IPS DF 6.9 (cell line): ENCODE results near the gene CENPE.

Experiments
- DNase-seq: peaks from one replicate; pipeline ENCODE4 v3.0.0-alpha.2; 2013; ENCODE audit warnings: low read depth, low spot score
- H3K27ac ChIP-seq: one replicate; pipeline ENCODE4 v1.5.1; 2013; ENCODE audit warnings: low read length, control low read depth
- H3K27me3 ChIP-seq: 2 replicates; pipeline ENCODE4 v1.6.1; 2013; ENCODE audit warnings: mild to moderate bottlenecking, low read length; ENCODE audit not compliant: control insufficient read depth, insufficient read depth
- H3K36me3 ChIP-seq: 2 replicates; pipeline ENCODE4 v1.6.1; 2013; ENCODE audit warnings: low read length; ENCODE audit not compliant: control insufficient read depth, insufficient read depth
- H3K4me1 ChIP-seq: 2 replicates; pipeline ENCODE4 v1.6.1; 2013; ENCODE audit warnings: low read length; ENCODE audit not compliant: control insufficient read depth, insufficient read depth
- H3K4me3 ChIP-seq: 2 replicates; pipeline ENCODE4 v1.5.1; 2013; ENCODE audit warnings: mild to moderate bottlenecking, low read length
- H3K9me3 ChIP-seq: 2 replicates; pipeline ENCODE4 v1.6.1; 2013; ENCODE audit warnings: low read length, inconsistent platforms; ENCODE audit not compliant: control insufficient read depth, insufficient read depth
- WGBS: extraction: QIAGEN DNeasy Blood & Tissue Kit; methylation state at CpG from one replicate; pipeline ENCODE4 v1.1.7; 2013; ENCODE audit warnings: mixed read lengths, missing lambda C conversion rate; ENCODE audit not compliant: insufficient read length, insufficient coverage; 5-methylcytosine and 5-hydroxymethylcytosine counted together

Gene CENPE

GRCh38 chr4:103098756-103099440 is 99.2 kb downstream of the CENPE start:
- no peak overlapping the region for H3K27ac ChIP-seq
- no peak for DNase-seq
- WGBS: no CpG with 5 or more reads among the region's 4 CpGs
- H3K9me3 ChIP-seq: no peaks in the 10 kb centered on the region
- H3K4me1 ChIP-seq: no peaks in the 10 kb centered on the region
- no peaks in the 10 kb centered on the region for H3K36me3 ChIP-seq
- no peaks in the 10 kb centered on the region for H3K27me3 ChIP-seq
- H3K4me3 ChIP-seq: peak overlapping the region; percentile 22; the same call in 1 of the 2 replicates

GRCh38 chr4:103098341-103098740 is 99.8 kb downstream of the CENPE start:
- WGBS: no CpG with 5 or more reads among the region's 10 CpGs
- DNase-seq: no peak
- H3K27ac ChIP-seq: no peak overlapping the region
- no peaks in the 10 kb centered on the region for H3K4me1 ChIP-seq
- H3K36me3 ChIP-seq: no peaks in the 10 kb centered on the region
- no peaks in the 10 kb centered on the region for H3K9me3 ChIP-seq
- H3K27me3 ChIP-seq: no peaks in the 10 kb centered on the region
- H3K4me3 ChIP-seq: no peak overlapping the region

GRCh38 chr4:103097112-103097511 is 101.0 kb downstream of the CENPE start:
- WGBS: no CpG with 5 or more reads among the region's 2 CpGs
- Histone ChIP-seq H3K9me3 (no peaks in the 10 kb centered on the region), H3K4me3 (no peak overlapping the region), H3K27ac (no peak overlapping the region), H3K4me1 (no peaks in the 10 kb centered on the region), H3K27me3 (no peaks in the 10 kb centered on the region), H3K36me3 (no peaks in the 10 kb centered on the region)
- DNase-seq: no peak

GRCh38 chr4:103095080-103095479 is 103.1 kb downstream of the CENPE start:
- no peak for DNase-seq
- no peak overlapping the region for H3K27ac ChIP-seq
- peaks cover 4% of the 10 kb centered on the region; the same call in 1 of the 2 replicates for H3K36me3 ChIP-seq
- WGBS: no CpG with 5 or more reads among the region's 3 CpGs
- H3K9me3 ChIP-seq: no peaks in the 10 kb centered on the region
- no peaks in the 10 kb centered on the region for H3K27me3 ChIP-seq
- no peaks in the 10 kb centered on the region for H3K4me1 ChIP-seq
- H3K4me3 ChIP-seq: no peak overlapping the region

- H3K36me3 ChIP-seq: peaks cover 5% of the 10 kb centered on the region; the same call in 1 of the 2 replicates
- H3K27ac ChIP-seq: no peak overlapping the region
Observed at GRCh38 chr4:103092245-103092644, 105.9 kb downstream of the CENPE start.

GRCh38 chr4:103091601-103092223 is 106.4 kb downstream of the CENPE start:
- peak; percentile 16 for DNase-seq
- Histone ChIP-seq H3K27me3 (no peaks in the 10 kb centered on the region), H3K27ac (no peak overlapping the region), H3K4me1 (no peaks in the 10 kb centered on the region), H3K4me3 (no peak overlapping the region), H3K36me3 (peaks cover 9% of the 10 kb centered on the region; the same call in 1 of the 2 replicates), H3K9me3 (no peaks in the 10 kb centered on the region)
- WGBS: no CpG with 5 or more reads among the region's 3 CpGs

More at GRCh38 chr4:103092245-103092644, 105.9 kb downstream of the CENPE start:
- Histone ChIP-seq H3K9me3 (no peaks in the 10 kb centered on the region), H3K27me3 (no peaks in the 10 kb centered on the region), H3K4me1 (no peaks in the 10 kb centered on the region), H3K4me3 (no peak overlapping the region)
- no peak for DNase-seq

- DNase-seq: no peak
- Histone ChIP-seq H3K4me3 (no peak overlapping the region), H3K27ac (no peak overlapping the region), H3K27me3 (no peaks in the 10 kb centered on the region), H3K4me1 (no peaks in the 10 kb centered on the region), H3K36me3 (peaks cover 9% of the 10 kb centered on the region; the same call in 1 of the 2 replicates), H3K9me3 (no peaks in the 10 kb centered on the region)
- 100% methylated on average over 1 of the region's 2 CpGs for WGBS
Observed at GRCh38 chr4:103089481-103089880, 108.7 kb downstream of the CENPE start.

- Histone ChIP-seq H3K4me3 (no peak overlapping the region), H3K27me3 (no peaks in the 10 kb centered on the region), H3K9me3 (no peaks in the 10 kb centered on the region), H3K36me3 (peaks cover 9% of the 10 kb centered on the region; the same call in 1 of the 2 replicates), H3K4me1 (no peaks in the 10 kb centered on the region), H3K27ac (no peak overlapping the region)
- WGBS: no CpG with 5 or more reads among the region's 1 CpG
- DNase-seq: no peak
Observed at GRCh38 chr4:103086551-103086950, 111.6 kb downstream of the CENPE start.

- WGBS: no CpG with 5 or more reads among the region's 2 CpGs
- H3K27ac ChIP-seq: no peak overlapping the region
- no peaks in the 10 kb centered on the region for H3K9me3 ChIP-seq
- no peaks in the 10 kb centered on the region for H3K27me3 ChIP-seq
- H3K4me3 ChIP-seq: no peak overlapping the region
- peaks cover 7% of the 10 kb centered on the region; the same call in 1 of the 2 replicates for H3K36me3 ChIP-seq
- DNase-seq: no peak
- H3K4me1 ChIP-seq: no peaks in the 10 kb centered on the region
Observed at GRCh38 chr4:103085555-103086196, 112.5 kb downstream of the CENPE start.

GRCh38 chr4:103079621-103080020 is 118.5 kb downstream of the CENPE start:
- H3K27ac ChIP-seq: no peak overlapping the region
- H3K9me3 ChIP-seq: no peaks in the 10 kb centered on the region
- DNase-seq: no peak
- no peaks in the 10 kb centered on the region; the same call in 1 of the 2 replicates for H3K36me3 ChIP-seq
- no peak overlapping the region for H3K4me3 ChIP-seq
- no peaks in the 10 kb centered on the region; the same call in 1 of the 2 replicates for H3K27me3 ChIP-seq
- WGBS: no CpG with 5 or more reads among the region's 1 CpG
- no peaks in the 10 kb centered on the region for H3K4me1 ChIP-seq
